GM18861 (cell line): ENCODE data around the gene CUL5.
"Not testable (repeated sequence)": the region's sequence is repeated elsewhere in the genome, so short reads cannot be mapped to it uniquely, and the experiment has no call there.

Experiments
- ATAC-seq: cut with Tn5 transposase; IDR thresholded peaks from one replicate; pipeline ENCODE4 v1.9.1; 2021; ENCODE audit not compliant: unreplicated experiment

CUL5 gene

GRCh38 chr11:108111126-108111525 is 102.4 kb downstream of the CUL5 start:
- ATAC-seq: no peak

- ATAC-seq: no peak
These were observed 103.4 kb downstream of the CUL5 start for GRCh38 chr11:108112057-108112456.

- ATAC-seq: no peak
These were observed 106.9 kb downstream of the CUL5 start for GRCh38 chr11:108115500-108116140.

GRCh38 chr11:108117746-108118371 is 109.2 kb downstream of the CUL5 start:
- no peak for ATAC-seq

- ATAC-seq: not testable (repeated sequence)
These were observed 112.2 kb downstream of the CUL5 start for GRCh38 chr11:108120936-108121273.

GRCh38 chr11:108121274-108122155 is 112.8 kb downstream of the CUL5 start, which contains the start of gene ACAT1:
TSS of gene ACAT1 (plus strand) at chr11:108121567. CDS start at chr11:108121607, 40 bp downstream.
- ATAC-seq: peak; percentile 97

GRCh38 chr11:108122166-108122628 is 113.5 kb downstream of the CUL5 start:
- ATAC-seq: no peak

- ATAC-seq: no peak
These were observed 116.4 kb downstream of the CUL5 start for GRCh38 chr11:108125096-108125495.

- no peak for ATAC-seq
These were observed 120.1 kb downstream of the CUL5 start for GRCh38 chr11:108128772-108129171.

- no peak for ATAC-seq
These were observed 123.3 kb downstream of the CUL5 start for GRCh38 chr11:108131993-108132392.

- not testable (repeated sequence) for ATAC-seq
These were observed 124.4 kb downstream of the CUL5 start for GRCh38 chr11:108132993-108133538.

- ATAC-seq: peak; percentile 63
These were observed 127.3 kb downstream of the CUL5 start for GRCh38 chr11:108135845-108136544.

GRCh38 chr11:108137212-108137611 is 128.5 kb downstream of the CUL5 start:
- no peak for ATAC-seq

GRCh38 chr11:108142304-108142703 is 133.6 kb downstream of the CUL5 start:
- ATAC-seq: no peak

- ATAC-seq: no peak
These were observed 135.9 kb downstream of the CUL5 start for GRCh38 chr11:108144615-108145014.

- ATAC-seq: no peak
These were observed 138.5 kb downstream of the CUL5 start for GRCh38 chr11:108147150-108147549.

GRCh38 chr11:108148556-108148955 is 139.9 kb downstream of the CUL5 start:
- ATAC-seq: no peak

- no peak for ATAC-seq
These were observed 145.9 kb downstream of the CUL5 start for GRCh38 chr11:108154591-108154990.
